ENCODE data around the gene ITGA2B. TPM values are rescaled to one million over a fixed set of nuclear protein-coding genes. Genes with fewer than 3 reads are reported as not detected.
"Not testable (repeated sequence)": the region's sequence is repeated elsewhere in the genome, so short reads cannot be mapped to it uniquely, and the experiment has no call there.

Gene ITGA2B
- total RNA-seq, 1 experiment from 2014 or later: not detected

- H3K27me3 ChIP-seq: no peaks in the 10 kb centered on the region
- H3K9me3 ChIP-seq: no peaks in the 10 kb centered on the region
- H3K36me3 ChIP-seq: peaks cover 64% of the 10 kb centered on the region
- H3K4me3 ChIP-seq: no peak overlapping the region
- no peak for DNase-seq
These were observed 8.3 kb upstream of the ITGA2B start for GRCh38 chr17:44397479-44398440.

DNA sequence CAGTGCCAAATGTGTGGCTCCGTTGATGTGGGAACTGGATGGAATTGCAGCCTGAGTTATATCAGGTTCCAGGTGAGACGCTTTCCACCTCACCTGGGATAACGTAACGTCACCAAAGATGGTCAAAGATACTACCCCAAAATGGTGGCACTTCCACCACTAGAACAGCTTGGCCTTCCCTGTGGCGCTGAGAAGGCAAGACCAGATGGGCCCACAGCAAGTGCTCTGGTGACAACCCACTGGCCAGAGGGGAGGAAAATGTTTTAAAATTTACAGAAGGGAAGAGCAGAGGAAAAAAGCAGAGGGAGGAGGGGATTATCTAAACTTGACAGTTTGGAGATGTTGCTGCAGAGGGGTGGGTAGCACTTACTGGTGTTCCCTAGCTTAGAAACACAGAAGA is 7.5 kb upstream of the ITGA2B start:
- no peak for DNase-seq
- Histone ChIP-seq H3K36me3 (peaks cover 59% of the 10 kb centered on the region), H3K27me3 (no peaks in the 10 kb centered on the region)

DNA sequence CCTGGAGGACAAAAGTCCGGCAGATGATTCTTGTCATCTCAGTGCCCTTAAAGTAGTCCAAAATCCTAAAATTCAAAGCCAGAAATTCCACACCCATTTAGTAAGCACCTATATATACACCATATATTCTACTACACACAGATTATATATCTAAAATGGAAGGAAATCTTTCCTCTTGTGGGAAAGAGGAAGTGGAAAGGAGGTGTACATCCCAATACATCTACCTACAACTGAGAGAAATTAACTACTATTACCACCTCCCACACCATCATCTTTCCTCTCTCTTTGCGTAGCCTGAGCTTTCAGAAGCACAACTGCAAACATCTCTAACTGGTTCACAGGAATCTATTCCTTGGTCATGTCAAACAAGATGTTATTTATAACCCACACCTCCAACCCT is 5.4 kb upstream of the ITGA2B start:
- Histone ChIP-seq H3K9me3 (no peaks in the 10 kb centered on the region), H3K4me3 (no peak overlapping the region), H3K36me3 (peaks cover 42% of the 10 kb centered on the region), H3K27me3 (no peaks in the 10 kb centered on the region)
- DNase-seq: no peak

More for the DNA sequence above, 7.5 kb upstream of the ITGA2B start:
- no peak overlapping the region for H3K4me3 ChIP-seq
- no peaks in the 10 kb centered on the region for H3K9me3 ChIP-seq

- H3K9me3 ChIP-seq, H3K4me3 ChIP-seq, DNase-seq, H3K27me3 ChIP-seq: not testable (repeated sequence)
- peaks cover 35% of the 10 kb centered on the region for H3K36me3 ChIP-seq
These were observed 4.7 kb upstream of the ITGA2B start for GRCh38 chr17:44394112-44394511.

- H3K4me3 ChIP-seq: no peak overlapping the region
- H3K9me3 ChIP-seq: no peaks in the 10 kb centered on the region
- H3K27me3 ChIP-seq: peaks cover 3% of the 10 kb centered on the region
- DNase-seq: no peak
- H3K36me3 ChIP-seq: peaks cover 4% of the 10 kb centered on the region; the same call in 1 of the 2 replicates
These were observed 911 bp upstream of the ITGA2B start for GRCh38 chr17:44390250-44390870.

- Histone ChIP-seq H3K9me3 (no peaks in the 10 kb centered on the region), H3K36me3 (no peaks in the 10 kb centered on the region), H3K4me3 (no peak overlapping the region), H3K27me3 (peaks cover 7% of the 10 kb centered on the region)
- DNase-seq: no peak
These were observed 314 bp upstream of the ITGA2B start for GRCh38 chr17:44389723-44390202.

- no peak overlapping the region for H3K4me3 ChIP-seq
- H3K27me3 ChIP-seq: peaks cover 13% of the 10 kb centered on the region
- DNase-seq: no peak
- no peaks in the 10 kb centered on the region for H3K36me3 ChIP-seq
- H3K9me3 ChIP-seq: no peaks in the 10 kb centered on the region
These were observed 1.6 kb downstream of the ITGA2B start for GRCh38 chr17:44387804-44388203.

- no peak overlapping the region for H3K4me3 ChIP-seq
These were observed 3.3 kb downstream of the ITGA2B start for GRCh38 chr17:44386182-44386525.

GRCh38 chr17:44385287-44386181 is 3.9 kb downstream of the ITGA2B start:
- H3K9me3 ChIP-seq: no peaks in the 10 kb centered on the region
- peak; percentile 62 for DNase-seq
- no peaks in the 10 kb centered on the region for H3K36me3 ChIP-seq
- H3K27me3 ChIP-seq: peaks cover 21% of the 10 kb centered on the region
- peak overlapping the region; percentile 40 for H3K4me3 ChIP-seq

More at GRCh38 chr17:44386182-44386525, 3.3 kb downstream of the ITGA2B start:
- no peak for DNase-seq
- Histone ChIP-seq H3K36me3 (no peaks in the 10 kb centered on the region), H3K9me3 (no peaks in the 10 kb centered on the region), H3K27me3 (peaks cover 21% of the 10 kb centered on the region)

DNA sequence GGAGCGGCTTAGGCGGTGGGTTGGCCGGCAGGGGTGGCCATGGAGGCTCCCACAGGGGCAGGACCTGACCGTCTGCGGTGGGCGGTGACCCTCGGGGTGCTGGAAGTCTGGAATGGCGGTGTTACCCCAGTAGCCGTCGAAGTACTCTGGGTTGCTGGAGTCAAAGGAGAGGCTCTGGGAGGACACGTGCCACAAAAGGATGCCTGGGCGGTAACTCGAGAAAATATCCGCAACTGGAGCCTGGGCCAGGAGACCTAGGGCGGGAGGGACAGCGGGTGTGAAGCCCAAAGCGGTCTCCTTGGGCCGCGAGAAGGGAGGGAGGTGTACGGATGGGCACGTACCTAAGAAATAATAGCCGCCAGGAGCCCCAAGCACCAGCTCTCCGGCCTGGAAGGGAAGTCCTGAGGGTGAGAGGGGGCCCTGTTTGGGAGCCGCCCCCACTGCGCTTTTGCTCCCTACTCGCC is 4.6 kb downstream of the ITGA2B start:
- no peaks in the 10 kb centered on the region for H3K36me3 ChIP-seq
- H3K4me3 ChIP-seq: peak overlapping the region; percentile 40
- DNase-seq: no peak
- H3K9me3 ChIP-seq: no peaks in the 10 kb centered on the region
- H3K27me3 ChIP-seq: peaks cover 21% of the 10 kb centered on the region

GRCh38 chr17:44384281-44384822 is 5.1 kb downstream of the ITGA2B start:
- no peaks in the 10 kb centered on the region for H3K9me3 ChIP-seq
- no peaks in the 10 kb centered on the region for H3K36me3 ChIP-seq
- peaks cover 21% of the 10 kb centered on the region for H3K27me3 ChIP-seq
- H3K4me3 ChIP-seq: no peak overlapping the region
- no peak for DNase-seq

- no peaks in the 10 kb centered on the region for H3K9me3 ChIP-seq
- peaks cover 21% of the 10 kb centered on the region for H3K27me3 ChIP-seq
- no peaks in the 10 kb centered on the region for H3K36me3 ChIP-seq
- H3K4me3 ChIP-seq: no peak overlapping the region
- DNase-seq: no peak
These were observed 5.6 kb downstream of the ITGA2B start for GRCh38 chr17:44383861-44384260.

GRCh38 chr17:44383363-44383762 is 6.1 kb downstream of the ITGA2B start:
- DNase-seq: no peak
- Histone ChIP-seq H3K9me3 (no peaks in the 10 kb centered on the region), H3K36me3 (no peaks in the 10 kb centered on the region), H3K4me3 (no peak overlapping the region), H3K27me3 (peaks cover 21% of the 10 kb centered on the region)

DNA sequence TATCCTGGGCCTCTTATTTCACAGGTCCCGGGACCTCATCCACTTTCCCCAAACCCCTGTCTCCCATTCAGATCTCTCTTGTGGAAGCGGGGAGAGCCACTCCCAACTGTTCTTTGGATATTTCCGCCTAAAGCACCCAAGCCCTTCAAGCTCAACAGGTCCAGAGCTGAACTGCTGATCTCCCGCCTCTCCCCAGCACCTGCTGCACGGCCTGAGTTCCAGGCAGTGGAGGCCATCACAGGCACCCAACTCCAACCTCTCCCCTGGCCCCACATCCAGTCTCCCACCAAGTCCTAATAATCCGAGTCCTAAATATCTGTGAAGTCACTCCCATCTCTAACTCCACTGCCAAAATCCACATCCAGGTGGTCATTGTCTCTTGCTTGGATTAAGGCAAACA is 6.5 kb downstream of the ITGA2B start:
- Histone ChIP-seq H3K36me3 (no peaks in the 10 kb centered on the region), H3K27me3 (peaks cover 21% of the 10 kb centered on the region), H3K9me3 (no peaks in the 10 kb centered on the region), H3K4me3 (no peak overlapping the region)
- no peak for DNase-seq

DNA sequence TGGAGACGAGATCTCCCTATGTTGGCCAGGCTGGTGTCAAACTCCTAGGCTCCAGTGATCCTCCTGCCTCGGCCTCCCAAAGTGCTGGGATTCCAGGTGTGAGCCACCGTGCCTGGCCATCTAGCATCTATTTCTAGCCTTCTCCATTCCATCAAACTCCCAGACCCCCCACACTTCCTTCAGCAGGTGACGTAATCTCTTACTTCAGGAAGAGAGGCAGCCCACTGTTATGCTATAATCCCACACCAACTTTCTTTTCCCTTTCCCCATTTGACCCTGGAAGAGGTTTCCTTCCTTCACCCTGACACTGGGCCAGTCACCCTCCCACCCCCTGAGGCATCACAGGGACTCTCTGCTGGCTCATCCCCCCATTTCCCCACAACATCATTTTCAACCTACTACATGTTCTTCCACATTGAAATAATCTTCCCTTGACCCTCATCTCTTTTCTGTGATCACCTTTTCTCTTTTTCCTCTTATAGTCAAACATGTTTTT is 7.6 kb downstream of the ITGA2B start:
- no peaks in the 10 kb centered on the region for H3K36me3 ChIP-seq
- H3K9me3 ChIP-seq: no peaks in the 10 kb centered on the region
- no peak for DNase-seq
- H3K4me3 ChIP-seq: no peak overlapping the region
- H3K27me3 ChIP-seq: peaks cover 21% of the 10 kb centered on the region

DNA sequence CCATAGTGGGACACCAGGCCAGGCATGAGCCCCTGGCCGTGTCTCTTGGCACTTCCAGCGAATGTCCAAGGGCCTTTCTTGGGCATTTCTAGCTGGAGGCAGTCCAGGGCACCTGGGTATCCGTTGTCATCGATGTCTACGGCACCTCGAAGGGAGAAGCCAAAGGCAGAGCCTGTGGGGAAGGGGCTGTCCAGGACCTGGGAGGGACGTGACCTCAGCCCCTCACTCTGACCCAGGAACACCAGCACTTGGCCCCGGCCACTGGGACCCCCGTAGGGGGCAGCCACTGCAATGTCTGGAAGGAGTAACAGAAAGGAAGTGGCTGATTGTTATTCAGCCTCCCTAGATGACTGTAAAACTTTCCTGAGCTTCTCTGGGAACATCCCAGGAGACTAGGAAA is 8.7 kb downstream of the ITGA2B start:
- H3K27me3 ChIP-seq: peaks cover 21% of the 10 kb centered on the region

More for the DNA sequence above, 8.7 kb downstream of the ITGA2B start:
- no peak for DNase-seq
- Histone ChIP-seq H3K4me3 (no peak overlapping the region), H3K9me3 (no peaks in the 10 kb centered on the region), H3K36me3 (no peaks in the 10 kb centered on the region)

All from MG63 (cell line).